Vagina (tissue), 2 donors: ENCODE measurements around the gene HPCA. TPM values are rescaled to one million over a fixed set of nuclear protein-coding genes. Genes with fewer than 3 reads are reported as not detected.

Experiments used
- DNase-seq, 2 donors: peaks; one replicate each; pipeline ENCODE4 v3.0.0-alpha.2; 2017; ENCODE audit errors: extremely low spot score in 2 of 2
- H3K27ac ChIP-seq: fragments of 200-600 bp; sonication (generic); one replicate; pipeline ENCODE4 v1.5.1; 2019
- H3K27me3 ChIP-seq: fragments of 200-600 bp; sonication (generic); one replicate; pipeline ENCODE4 v1.5.1; 2019
- H3K36me3 ChIP-seq, 2 donors: fragments of 200-600 bp; sonication (generic); one replicate each; pipeline ENCODE4 v1.5.1; 2017 to 2019
- H3K4me1 ChIP-seq: fragments of 200-600 bp; sonication (generic); one replicate; pipeline ENCODE4 v1.5.1; 2019
- H3K4me3 ChIP-seq, 2 donors: fragments of 200-600 bp; sonication (generic); 1 replicate in 1 of 2; 2 replicates in 1 of 2; pipeline ENCODE4 v1.5.1; 2016 to 2019
- H3K9me3 ChIP-seq: fragments of 200-600 bp; sonication (generic); one replicate; pipeline ENCODE4 v1.5.1; 2019
- POLR2A ChIP-seq, 2 donors: fragments of 450-650 bp; IDR thresholded peaks; one replicate each; pipeline ENCODE4 v1.6.1; 2017; ENCODE audit warnings: antibody characterized with exemption in 2 of 2, mild to moderate bottlenecking in 2 of 2, moderate library complexity in 2 of 2
- POLR2AphosphoS5 ChIP-seq, 2 donors: sonication (generic); formaldehyde crosslinking; IDR thresholded peaks; one replicate each; pipeline ENCODE4 v1.9.0; 2017; ENCODE audit warnings: antibody characterized with exemption in 2 of 2, mild to moderate bottlenecking in 2 of 2, low read depth in 1 of 2; ENCODE audit not compliant: insufficient read depth in 1 of 2
- intact Hi-C: fragments of 100-400 bp; cut with DNase I; formaldehyde crosslinking; loops from one replicate; pipeline ENCODE4 v1.15.1; 2023
- total RNA-seq: library from RNA; depleted of rRNA; stranded (reverse); fragments of >200 nt; gene quantifications from one replicate; pipeline ENCODE4 v1.2.3, GENCODE V29; 2016
- TF ChIP-seq, protein P1 (sequence below), 3 experiments: fragments of 450-650 bp in 2 of 3; fragments of 200-600 bp in 1 of 3; sonication (generic) in 1 of 3; IDR thresholded peaks; one replicate each; pipeline ENCODE4 v1.5.1; 2017 to 2019; ENCODE audit warnings: antibody characterized with exemption in 3 of 3, mild to moderate bottlenecking in 2 of 3, moderate library complexity in 2 of 3

Gene HPCA
- total RNA-seq, 1 donor from 2014 or later: not detected

DNA sequence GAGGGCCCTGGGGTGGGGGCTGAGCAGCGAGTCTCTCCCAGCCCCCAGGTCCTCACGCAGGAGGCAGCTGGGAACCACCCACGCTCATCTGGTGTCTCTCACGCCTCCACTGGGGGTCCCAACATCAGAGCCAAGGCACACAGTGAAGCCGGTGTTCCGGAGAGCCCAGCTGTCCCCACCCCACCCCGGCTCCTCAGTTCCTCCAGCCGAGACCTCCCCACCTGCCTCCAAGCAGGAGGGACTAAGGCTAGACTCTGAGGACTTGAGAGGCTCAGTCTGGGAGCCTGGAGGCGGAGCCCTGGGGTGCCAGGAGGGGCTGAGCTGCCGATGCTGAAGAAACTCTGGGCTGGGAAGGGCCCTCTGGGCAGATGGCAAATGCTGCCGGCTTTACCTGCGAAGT lies 1.6 kb upstream of the HPCA start:
- H3K27me3 ChIP-seq: peaks cover 8% of the 10 kb centered on the region
- intact Hi-C loops: no loop called here
- TF ChIP-seq POLR2A (IDR thresholded peaks at IDR 0.05) (no peak), POLR2AphosphoS5 (IDR thresholded peaks at IDR 0.05; ENCODE audit: insufficient read depth in 1 of 2, low read depth in 1 of 2) (no peak)
- TF ChIP-seq, protein P1, sequence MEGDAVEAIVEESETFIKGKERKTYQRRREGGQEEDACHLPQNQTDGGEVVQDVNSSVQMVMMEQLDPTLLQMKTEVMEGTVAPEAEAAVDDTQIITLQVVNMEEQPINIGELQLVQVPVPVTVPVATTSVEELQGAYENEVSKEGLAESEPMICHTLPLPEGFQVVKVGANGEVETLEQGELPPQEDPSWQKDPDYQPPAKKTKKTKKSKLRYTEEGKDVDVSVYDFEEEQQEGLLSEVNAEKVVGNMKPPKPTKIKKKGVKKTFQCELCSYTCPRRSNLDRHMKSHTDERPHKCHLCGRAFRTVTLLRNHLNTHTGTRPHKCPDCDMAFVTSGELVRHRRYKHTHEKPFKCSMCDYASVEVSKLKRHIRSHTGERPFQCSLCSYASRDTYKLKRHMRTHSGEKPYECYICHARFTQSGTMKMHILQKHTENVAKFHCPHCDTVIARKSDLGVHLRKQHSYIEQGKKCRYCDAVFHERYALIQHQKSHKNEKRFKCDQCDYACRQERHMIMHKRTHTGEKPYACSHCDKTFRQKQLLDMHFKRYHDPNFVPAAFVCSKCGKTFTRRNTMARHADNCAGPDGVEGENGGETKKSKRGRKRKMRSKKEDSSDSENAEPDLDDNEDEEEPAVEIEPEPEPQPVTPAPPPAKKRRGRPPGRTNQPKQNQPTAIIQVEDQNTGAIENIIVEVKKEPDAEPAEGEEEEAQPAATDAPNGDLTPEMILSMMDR (IDR thresholded peaks at IDR 0.05): no peak

GRCh38 chr1:32885676-32886003 lies 651 bp upstream of the HPCA start:
- Histone ChIP-seq H3K36me3 (no peaks in the 10 kb centered on the region), H3K4me3 (no peak overlapping the region), H3K4me1 (peaks cover 12% of the 10 kb centered on the region), H3K9me3 (no peaks in the 10 kb centered on the region), H3K27me3 (peaks cover 8% of the 10 kb centered on the region), H3K27ac (no peak overlapping the region)
- intact Hi-C loops: no loop called here
- TF ChIP-seq POLR2A (IDR thresholded peaks at IDR 0.05) (no peak), POLR2AphosphoS5 (IDR thresholded peaks at IDR 0.05; ENCODE audit: insufficient read depth in 1 of 2, low read depth in 1 of 2) (no peak)
- TF ChIP-seq, protein P1 (IDR thresholded peaks at IDR 0.05): no peak
- DNase-seq: no peak

More for the DNA sequence above, 1.6 kb upstream of the HPCA start:
- H3K4me3 ChIP-seq: no peak overlapping the region
- no peak overlapping the region for H3K27ac ChIP-seq
- H3K36me3 ChIP-seq: no peaks in the 10 kb centered on the region
- DNase-seq: no peak
- no peaks in the 10 kb centered on the region for H3K9me3 ChIP-seq
- peaks cover 12% of the 10 kb centered on the region for H3K4me1 ChIP-seq

DNA sequence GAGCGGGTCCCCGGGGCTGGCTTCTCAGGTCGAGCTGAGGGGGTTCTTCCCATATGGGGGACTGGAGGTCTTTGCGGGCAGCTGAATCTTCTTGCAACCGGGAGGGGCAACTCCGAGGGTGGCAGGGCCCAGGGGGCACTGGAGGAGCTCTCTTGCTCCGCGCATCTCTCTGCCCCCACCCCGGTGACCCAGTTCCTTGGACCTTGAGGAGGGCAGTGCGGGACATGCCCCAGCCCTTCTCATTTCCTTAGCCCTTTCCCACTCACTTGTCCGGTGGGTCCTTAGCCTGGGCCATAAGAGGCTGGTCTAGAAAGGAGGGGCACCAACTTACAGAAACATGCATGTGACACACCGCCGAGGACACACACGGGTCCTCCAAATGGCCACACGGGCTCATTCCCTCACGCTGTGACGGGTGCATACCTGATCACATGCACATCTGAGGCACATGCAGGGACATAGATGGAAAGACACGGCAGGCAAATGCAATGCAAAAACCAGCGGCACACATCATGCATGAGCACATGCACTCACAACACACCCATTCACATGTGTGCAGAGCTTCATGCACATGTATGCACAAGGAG lies 630 bp downstream of the HPCA start:
- Histone ChIP-seq H3K27me3 (peaks cover 8% of the 10 kb centered on the region), H3K4me3 (no peak overlapping the region), H3K9me3 (no peaks in the 10 kb centered on the region), H3K36me3 (no peaks in the 10 kb centered on the region), H3K27ac (no peak overlapping the region), H3K4me1 (peaks cover 12% of the 10 kb centered on the region)
- DNase-seq: no peak
- TF ChIP-seq POLR2AphosphoS5 (IDR thresholded peaks at IDR 0.05; ENCODE audit: insufficient read depth in 1 of 2, low read depth in 1 of 2) (no peak), POLR2A (IDR thresholded peaks at IDR 0.05) (no peak)
- TF ChIP-seq, protein P1 (IDR thresholded peaks at IDR 0.05): no peak
- intact Hi-C loops: no loop called here

DNA sequence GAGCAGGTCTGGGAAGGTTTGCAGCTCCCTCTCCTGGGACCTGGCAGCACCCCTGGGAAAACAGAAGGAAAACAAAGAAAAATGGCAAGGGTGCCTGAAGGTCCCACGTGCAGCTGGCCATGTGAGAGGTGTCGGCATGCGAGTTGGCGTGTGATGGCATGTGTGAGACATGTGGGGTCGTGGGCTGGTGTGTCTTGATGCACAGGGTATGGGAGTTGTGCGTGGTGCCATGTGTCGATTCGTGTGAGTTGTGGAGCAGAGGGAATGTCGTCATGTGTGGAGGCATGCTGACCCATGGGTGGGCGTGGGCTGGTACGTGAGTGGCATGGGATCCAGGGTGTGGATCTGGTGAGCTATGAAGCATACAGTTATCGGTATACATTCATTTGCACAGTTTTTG lies 1.3 kb downstream of the HPCA start:
- intact Hi-C loops: no loop called here
- H3K4me1 ChIP-seq: peaks cover 16% of the 10 kb centered on the region
- H3K9me3 ChIP-seq: no peaks in the 10 kb centered on the region
- H3K27me3 ChIP-seq: peaks cover 8% of the 10 kb centered on the region
- no peak overlapping the region for H3K4me3 ChIP-seq
- TF ChIP-seq POLR2A (IDR thresholded peaks at IDR 0.05) (no peak), POLR2AphosphoS5 (IDR thresholded peaks at IDR 0.05; ENCODE audit: insufficient read depth in 1 of 2, low read depth in 1 of 2) (no peak)
- TF ChIP-seq, protein P1 (IDR thresholded peaks at IDR 0.05): no peak
- no peak overlapping the region for H3K27ac ChIP-seq
- no peak for DNase-seq
- H3K36me3 ChIP-seq: no peaks in the 10 kb centered on the region

DNA sequence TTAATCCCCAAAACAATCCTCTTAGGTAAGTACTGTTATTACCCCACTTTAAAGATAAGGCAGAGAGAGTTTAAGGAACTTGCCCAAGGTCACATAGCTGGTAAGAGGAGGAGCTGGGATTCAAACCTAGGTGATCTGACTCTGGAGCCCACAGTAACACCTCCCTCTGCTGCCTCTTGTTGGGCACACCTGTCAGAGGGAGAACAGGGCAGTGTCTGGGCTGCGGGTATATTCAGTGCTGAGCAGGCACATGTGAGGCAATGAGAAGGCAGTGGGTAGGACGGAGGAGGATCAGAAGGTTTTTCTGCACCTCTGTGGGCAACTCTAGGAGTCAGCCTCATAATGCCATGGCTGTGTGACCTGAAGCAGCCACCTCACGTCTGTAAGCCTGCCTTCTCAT lies 1.8 kb downstream of the HPCA start:
- no peak for DNase-seq
- Histone ChIP-seq H3K36me3 (no peaks in the 10 kb centered on the region), H3K27ac (no peak overlapping the region), H3K4me1 (peaks cover 21% of the 10 kb centered on the region), H3K27me3 (peaks cover 8% of the 10 kb centered on the region), H3K4me3 (no peak overlapping the region), H3K9me3 (no peaks in the 10 kb centered on the region)
- TF ChIP-seq POLR2AphosphoS5 (IDR thresholded peaks at IDR 0.05; ENCODE audit: insufficient read depth in 1 of 2, low read depth in 1 of 2): no peak
- TF ChIP-seq, protein P1 (IDR thresholded peaks at IDR 0.05): no peak
- TF ChIP-seq POLR2A (IDR thresholded peaks at IDR 0.05): no peak
- intact Hi-C loops: no loop called here
